OCI-LY1 (cell line): ENCODE data around the gene CIB4.

Source experiments
- H2AFZ ChIP-seq: fragments of 200-600 bp; sonication (generic), shearing (Covaris generic); 2 replicates; pipeline ENCODE4 v1.6.0; 2014; ENCODE audit warnings: antibody characterized with exemption, mild to moderate bottlenecking, low read length
- H3F3A ChIP-seq: fragments of 200-600 bp; sonication (generic), shearing (Covaris generic); 2 replicates; pipeline ENCODE4 v1.6.0; 2014; ENCODE audit warnings: mild to moderate bottlenecking, antibody characterized with exemption, low read length, moderate library complexity; ENCODE audit not compliant: insufficient read depth
- H3K27ac ChIP-seq: fragments of 200-600 bp; sonication (generic); 2 replicates; pipeline ENCODE4 v1.5.1; 2014; ENCODE audit warnings: low read length, mixed run types, mild to moderate bottlenecking, low read depth; ENCODE audit not compliant: poor library complexity, severe bottlenecking
- H3K27me3 ChIP-seq: fragments of 200-600 bp; sonication (generic); 2 replicates; pipeline ENCODE4 v1.6.0; 2014; ENCODE audit warnings: antibody characterized with exemption, mild to moderate bottlenecking, low read length, moderate library complexity; ENCODE audit not compliant: insufficient read depth
- H3K36me3 ChIP-seq: fragments of 200-600 bp; sonication (generic); 2 replicates; pipeline ENCODE4 v1.6.1; 2014; ENCODE audit warnings: mild to moderate bottlenecking, antibody characterized with exemption, low read length, moderate library complexity, mixed read lengths; ENCODE audit not compliant: insufficient read depth
- H3K4me1 ChIP-seq: fragments of 200-600 bp; sonication (generic); 2 replicates; pipeline ENCODE4 v1.5.1; 2014; ENCODE audit warnings: mild to moderate bottlenecking, low read length, moderate library complexity; ENCODE audit not compliant: insufficient read depth, severe bottlenecking
- H3K4me2 ChIP-seq: fragments of 200-600 bp; sonication (generic), shearing (Covaris generic); 2 replicates; pipeline ENCODE4 v1.6.1; 2014; ENCODE audit warnings: low read length
- H3K4me3 ChIP-seq: fragments of 200-600 bp; sonication (generic); 2 replicates; pipeline ENCODE4 v1.5.1; 2014; ENCODE audit warnings: low read length, low read depth, mild to moderate bottlenecking, mixed read lengths; ENCODE audit not compliant: poor library complexity, severe bottlenecking
- H3K79me2 ChIP-seq: fragments of 200-600 bp; shearing (Covaris generic); 2 replicates; pipeline ENCODE4 v1.6.1; 2016; ENCODE audit warnings: mixed run types, low read length, mixed read lengths; ENCODE audit not compliant: insufficient read depth
- H3K9ac ChIP-seq: fragments of 200-600 bp; sonication (generic), shearing (Covaris generic); 2 replicates; pipeline ENCODE4 v1.6.1; 2014; ENCODE audit warnings: mild to moderate bottlenecking, low read length, mixed read lengths
- H3K9me2 ChIP-seq: fragments of 200-600 bp; sonication (generic), shearing (Covaris generic); 2 replicates; pipeline ENCODE4 v1.6.1; 2014; ENCODE audit warnings: low read depth, mild to moderate bottlenecking, low read length, mixed read lengths
- H3K9me3 ChIP-seq: fragments of 200-600 bp; shearing (Covaris generic); 2 replicates; pipeline ENCODE4 v1.6.1; 2014; ENCODE audit warnings: low read length, mixed read lengths
- H4K20me1 ChIP-seq: fragments of 200-600 bp; sonication (generic), shearing (Covaris generic); 2 replicates; pipeline ENCODE4 v1.6.0; 2016; ENCODE audit warnings: mild to moderate bottlenecking, low read length; ENCODE audit not compliant: insufficient read depth
- EZH2 ChIP-seq: fragments of 200-600 bp; sonication (generic), shearing (Covaris generic); IDR thresholded peaks from 2 replicates; pipeline ENCODE4 v1.8.0; 2017; ENCODE audit warnings: borderline replicate concordance, mixed run types, mild to moderate bottlenecking, antibody characterized with exemption, low read length, moderate library complexity, mixed read lengths
- TF ChIP-seq, protein P1 (sequence below): fragments of 200-600 bp; sonication (generic), shearing (Covaris generic); IDR thresholded peaks from 2 replicates; pipeline ENCODE4 v1.5.1; 2017; ENCODE audit warnings: mild to moderate bottlenecking, antibody characterized with exemption, low read length, moderate library complexity, mixed read lengths

The CIB4 gene

DNA sequence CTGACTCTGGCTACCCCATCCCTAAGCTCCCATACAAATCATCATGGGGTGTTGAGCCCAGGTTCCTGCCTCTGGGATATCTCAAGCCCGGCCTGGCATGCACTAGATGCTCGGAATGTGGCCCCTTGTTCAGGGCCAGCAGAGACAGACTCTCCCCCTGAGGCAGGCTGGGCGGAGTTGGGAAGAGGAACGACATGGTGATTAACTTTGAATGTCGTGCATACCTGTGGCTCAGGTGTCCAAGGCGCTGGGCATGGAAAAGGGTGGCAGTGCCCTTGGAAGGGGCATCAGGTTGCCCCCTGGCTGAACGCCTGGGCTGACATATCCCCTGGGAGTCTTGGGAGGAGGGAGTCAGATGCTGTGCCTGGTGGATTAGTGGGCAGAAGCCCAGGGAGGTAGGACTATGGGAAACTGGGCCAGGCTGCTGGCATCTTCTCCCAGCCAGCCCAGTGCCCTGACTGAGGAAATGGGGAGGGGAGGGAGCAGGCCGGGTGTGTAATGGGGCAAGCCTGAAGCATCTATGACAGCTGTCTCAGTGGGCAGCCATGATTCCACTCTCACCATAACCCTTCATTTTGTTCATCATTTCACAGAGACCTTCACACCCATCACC is 105.4 kb downstream of the CIB4 start:
- Histone ChIP-seq H3K9me2 (no peaks in the 10 kb centered on the region), H3K79me2 (no peaks in the 10 kb centered on the region), H3K4me1 (no peaks in the 10 kb centered on the region), H2AFZ (no peak overlapping the region), H3K9ac (no peak overlapping the region), H3K36me3 (no peaks in the 10 kb centered on the region), H3K9me3 (no peaks in the 10 kb centered on the region), H3F3A (no peaks in the 10 kb centered on the region), H4K20me1 (no peaks in the 10 kb centered on the region), H3K27ac (no peak overlapping the region), H3K4me2 (no peak overlapping the region), H3K27me3 (no peaks in the 10 kb centered on the region; the same call in 1 of the 2 replicates), H3K4me3 (no peak overlapping the region)
- TF ChIP-seq, protein P1, sequence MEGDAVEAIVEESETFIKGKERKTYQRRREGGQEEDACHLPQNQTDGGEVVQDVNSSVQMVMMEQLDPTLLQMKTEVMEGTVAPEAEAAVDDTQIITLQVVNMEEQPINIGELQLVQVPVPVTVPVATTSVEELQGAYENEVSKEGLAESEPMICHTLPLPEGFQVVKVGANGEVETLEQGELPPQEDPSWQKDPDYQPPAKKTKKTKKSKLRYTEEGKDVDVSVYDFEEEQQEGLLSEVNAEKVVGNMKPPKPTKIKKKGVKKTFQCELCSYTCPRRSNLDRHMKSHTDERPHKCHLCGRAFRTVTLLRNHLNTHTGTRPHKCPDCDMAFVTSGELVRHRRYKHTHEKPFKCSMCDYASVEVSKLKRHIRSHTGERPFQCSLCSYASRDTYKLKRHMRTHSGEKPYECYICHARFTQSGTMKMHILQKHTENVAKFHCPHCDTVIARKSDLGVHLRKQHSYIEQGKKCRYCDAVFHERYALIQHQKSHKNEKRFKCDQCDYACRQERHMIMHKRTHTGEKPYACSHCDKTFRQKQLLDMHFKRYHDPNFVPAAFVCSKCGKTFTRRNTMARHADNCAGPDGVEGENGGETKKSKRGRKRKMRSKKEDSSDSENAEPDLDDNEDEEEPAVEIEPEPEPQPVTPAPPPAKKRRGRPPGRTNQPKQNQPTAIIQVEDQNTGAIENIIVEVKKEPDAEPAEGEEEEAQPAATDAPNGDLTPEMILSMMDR, result no peak
- TF ChIP-seq EZH2, result no peak

DNA sequence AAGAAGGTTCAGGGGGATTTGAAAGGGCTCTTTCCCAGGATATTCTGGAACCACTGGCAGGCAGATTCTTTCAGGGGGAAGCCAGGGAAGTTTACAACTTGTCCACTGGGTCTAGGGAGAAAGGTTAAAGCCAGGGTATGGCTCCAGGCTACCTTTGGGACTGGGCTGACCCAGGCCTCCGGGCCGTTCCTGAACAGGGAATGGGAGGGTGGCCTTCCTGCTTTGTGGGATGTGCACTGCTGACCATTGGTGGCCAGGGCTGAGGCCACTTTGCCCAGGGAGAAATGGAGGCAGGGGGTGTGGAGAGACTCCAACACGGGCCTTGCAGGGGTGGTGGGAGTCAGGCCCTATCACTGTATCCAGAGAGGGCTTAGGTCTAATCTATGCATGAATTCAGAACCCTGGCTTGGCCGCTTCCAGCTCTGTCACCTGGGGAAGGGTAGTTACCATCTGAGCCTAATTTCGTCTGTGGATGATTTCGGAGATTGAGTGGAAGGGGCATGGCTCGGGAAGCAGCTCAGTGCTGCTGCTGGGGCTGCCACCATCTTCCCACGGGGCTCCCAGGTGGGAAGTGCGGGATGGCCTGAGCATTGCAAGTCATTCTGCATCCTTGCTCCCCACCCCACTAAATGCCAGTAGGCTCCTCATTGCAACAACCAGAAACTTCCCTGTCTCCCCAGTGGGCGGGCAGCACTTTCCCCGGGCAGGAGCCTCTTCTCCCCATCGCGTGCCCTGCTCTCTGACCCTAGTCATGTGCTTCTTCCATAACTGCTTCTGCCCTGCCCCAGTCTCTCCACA is 106.1 kb downstream of the CIB4 start:
- Histone ChIP-seq H3K36me3 (no peaks in the 10 kb centered on the region), H3K79me2 (no peaks in the 10 kb centered on the region), H3K4me2 (no peak overlapping the region), H3K27ac (no peak overlapping the region), H3K27me3 (no peaks in the 10 kb centered on the region; the same call in 1 of the 2 replicates), H3K9ac (no peak overlapping the region), H3K4me1 (no peaks in the 10 kb centered on the region), H3K9me3 (no peaks in the 10 kb centered on the region), H3K9me2 (no peaks in the 10 kb centered on the region), H2AFZ (no peak overlapping the region), H3F3A (no peaks in the 10 kb centered on the region), H3K4me3 (no peak overlapping the region), H4K20me1 (no peaks in the 10 kb centered on the region)
- TF ChIP-seq EZH2, result no peak
- TF ChIP-seq, protein P1, result no peak

DNA sequence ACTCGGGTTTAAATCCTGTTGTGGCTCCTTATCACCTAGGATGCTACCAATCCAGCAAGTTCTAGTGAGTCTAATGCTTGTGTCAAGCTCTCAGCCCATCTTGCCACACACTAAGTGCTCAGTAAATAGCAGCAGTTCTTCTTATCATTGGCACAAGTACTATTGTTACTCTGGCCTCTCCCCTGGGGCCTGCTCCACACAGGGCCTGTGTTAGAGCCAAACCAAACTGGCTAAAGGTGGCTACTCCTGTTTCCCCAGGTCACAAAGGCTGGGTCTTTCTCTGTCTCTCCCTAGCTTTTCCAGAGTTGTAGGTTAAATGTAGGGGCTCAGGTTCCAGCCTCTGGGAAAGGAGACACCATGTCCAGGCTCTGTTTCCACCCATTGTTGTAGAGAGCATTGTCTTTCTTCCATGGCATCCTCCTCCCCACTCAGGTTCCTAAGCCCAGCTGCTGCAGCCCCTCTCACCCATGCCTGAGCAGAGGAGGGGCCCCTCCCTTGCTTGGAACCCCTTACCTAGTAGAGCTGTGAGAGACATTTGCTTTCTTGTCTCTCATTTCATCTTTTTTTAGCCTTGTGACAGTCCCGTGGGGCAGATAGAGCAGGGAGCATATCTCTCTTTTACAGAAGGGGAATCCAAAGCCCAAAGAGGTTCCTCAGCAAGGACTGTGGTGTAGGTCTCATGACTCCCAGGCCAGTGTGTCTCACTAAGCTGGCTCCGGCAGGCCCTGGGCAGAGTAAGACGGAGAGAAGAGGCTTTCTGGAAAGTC is 106.9 kb downstream of the CIB4 start:
- H3K36me3 ChIP-seq, result no peaks in the 10 kb centered on the region
- H3K9ac ChIP-seq, result no peak overlapping the region
- no peaks in the 10 kb centered on the region for H4K20me1 ChIP-seq
- H3K27me3 ChIP-seq, result no peaks in the 10 kb centered on the region; the same call in 1 of the 2 replicates
- H3K79me2 ChIP-seq, result no peaks in the 10 kb centered on the region
- no peak for TF ChIP-seq EZH2
- TF ChIP-seq, protein P1, result no peak
- no peaks in the 10 kb centered on the region for H3K9me2 ChIP-seq
- no peak overlapping the region for H3K4me2 ChIP-seq
- H2AFZ ChIP-seq, result no peak overlapping the region
- H3K4me3 ChIP-seq, result no peak overlapping the region
- no peaks in the 10 kb centered on the region for H3K9me3 ChIP-seq
- H3F3A ChIP-seq, result no peaks in the 10 kb centered on the region
- H3K4me1 ChIP-seq, result no peaks in the 10 kb centered on the region
- no peak overlapping the region for H3K27ac ChIP-seq
